WTC11 (cell line): ENCODE measurements around the gene KSR1. TPM values are rescaled to one million over a fixed set of nuclear protein-coding genes. Genes with fewer than 3 reads are reported as not detected.

ENCODE experiments used
- ATAC-seq: fragments of 200-7000 bp; cut with Tn5 transposase; 2 replicates; pipeline ENCODE4 v1.10.0; 2021; ENCODE audit warnings: mild to moderate bottlenecking, moderate library complexity
- CTCF ChIA-PET: fragments of 300-600 bp; sonication (Branson Sonifier 250); formaldehyde crosslinking; loops from one replicate; lab custom pipeline; 2021; ENCODE audit warnings: antibody characterized with exemption; lab: Charles Lee
- POLR2A ChIA-PET: fragments of 350-600 bp; sonication (Branson Sonifier 250); formaldehyde crosslinking; loops from one replicate; lab custom pipeline; 2021; ENCODE audit warnings: antibody characterized with exemption; lab: Charles Lee
- DNase-seq: peaks from one replicate; pipeline ENCODE4 v3.0.0; 2021; ENCODE audit warnings: low spot score
- H3K27ac Mint-ChIP-seq: 2 replicates; pipeline ENCODE4 v1.8.0; 2021; ENCODE audit warnings: mixed read lengths
- H3K27me3 Mint-ChIP-seq: 2 replicates; pipeline ENCODE4 v1.8.0; 2021; ENCODE audit warnings: low read depth, mild to moderate bottlenecking, moderate library complexity, mixed read lengths
- H3K36me3 Mint-ChIP-seq: 2 replicates; pipeline ENCODE4 v1.8.0; 2021; ENCODE audit warnings: mixed read lengths
- H3K4me1 Mint-ChIP-seq: 2 replicates; pipeline ENCODE4 v1.8.0; 2022; ENCODE audit warnings: mixed read lengths
- H3K4me3 Mint-ChIP-seq: 2 replicates; pipeline ENCODE4 v1.8.0; 2021; ENCODE audit warnings: mild to moderate bottlenecking, moderate library complexity, mixed read lengths
- H3K9me3 Mint-ChIP-seq: 2 replicates; pipeline ENCODE4 v1.8.0; 2021; ENCODE audit warnings: mixed read lengths
- AR ChIP-seq: fragments of 250-450 bp; sonication (Bioruptor Pico); IDR thresholded peaks from 2 replicates; pipeline ENCODE4 v1.9.0; 2021; ENCODE audit warnings: mild to moderate bottlenecking
- ATF2 ChIP-seq: sonication (generic); formaldehyde crosslinking; IDR thresholded peaks from 2 replicates; pipeline ENCODE4 v1.8.1; 2022; ENCODE audit warnings: low read depth, missing genetic modification reagents, borderline replicate concordance
- E2F5 ChIP-seq: sonication (generic); formaldehyde crosslinking; IDR thresholded peaks from 2 replicates; pipeline ENCODE4 v1.8.1; 2022; ENCODE audit warnings: mild to moderate bottlenecking, moderate library complexity, missing genetic modification reagents
- EMX1 ChIP-seq: fragments of 250-450 bp; sonication (Bioruptor Pico); IDR thresholded peaks from 2 replicates; pipeline ENCODE4 v1.8.0; 2021; ENCODE audit warnings: mild to moderate bottlenecking
- ERG ChIP-seq: fragments of 250-450 bp; sonication (Bioruptor Pico); IDR thresholded peaks from 2 replicates; pipeline ENCODE4 v1.8.0; 2021; ENCODE audit warnings: mild to moderate bottlenecking
- FOXJ3 ChIP-seq: sonication (generic); formaldehyde crosslinking; IDR thresholded peaks from 2 replicates; pipeline ENCODE4 v1.9.0; 2021; ENCODE audit warnings: missing genetic modification reagents, mild to moderate bottlenecking, borderline replicate concordance
- FOXK1 ChIP-seq: sonication (generic); formaldehyde crosslinking; IDR thresholded peaks from 2 replicates; pipeline ENCODE4 v1.8.0; 2022; ENCODE audit warnings: mild to moderate bottlenecking, moderate library complexity, missing genetic modification reagents
- GRHL2 ChIP-seq: fragments of 250-450 bp; sonication (Bioruptor Pico); IDR thresholded peaks from 2 replicates; pipeline ENCODE4 v1.8.0; 2022; ENCODE audit warnings: mild to moderate bottlenecking, moderate library complexity; ENCODE audit not compliant: insufficient replicate concordance, severe bottlenecking
- MLX ChIP-seq: sonication (generic); formaldehyde crosslinking; IDR thresholded peaks from 2 replicates; pipeline ENCODE4 v1.8.1; 2023; ENCODE audit warnings: mild to moderate bottlenecking, missing genetic modification reagents, moderate library complexity
- NFATC4 ChIP-seq: fragments of 250-450 bp; sonication (Bioruptor Pico); IDR thresholded peaks from 2 replicates; pipeline ENCODE4 v1.9.0; 2021; ENCODE audit warnings: mild to moderate bottlenecking
- NFYB ChIP-seq: sonication (generic); formaldehyde crosslinking; conservative IDR thresholded peaks from 2 replicates; pipeline ENCODE4 v1.8.0; 2022; ENCODE audit warnings: low read depth, missing genetic modification reagents
- RELA ChIP-seq: sonication (generic); formaldehyde crosslinking; IDR thresholded peaks from 2 replicates; pipeline ENCODE4 v1.8.1; 2022; ENCODE audit warnings: missing genetic modification reagents, mild to moderate bottlenecking, borderline replicate concordance
- RORB ChIP-seq: fragments of 250-450 bp; sonication (Bioruptor Pico); IDR thresholded peaks from 2 replicates; pipeline ENCODE4 v1.9.0; 2021; ENCODE audit warnings: mild to moderate bottlenecking
- TEAD1 ChIP-seq: sonication (generic); formaldehyde crosslinking; IDR thresholded peaks from 2 replicates; pipeline ENCODE4 v1.8.0; 2022; ENCODE audit warnings: mild to moderate bottlenecking, missing genetic modification reagents
- USF2 ChIP-seq: sonication (generic); formaldehyde crosslinking; IDR thresholded peaks from 2 replicates; pipeline ENCODE4 v1.8.1; 2023; ENCODE audit warnings: mild to moderate bottlenecking, missing genetic modification reagents, moderate library complexity
- ZBTB43 ChIP-seq: sonication (generic); formaldehyde crosslinking; IDR thresholded peaks from 2 replicates; pipeline ENCODE4 v1.8.1; 2023; ENCODE audit warnings: mild to moderate bottlenecking, missing genetic modification reagents
- ZNF219 ChIP-seq: sonication (generic); formaldehyde crosslinking; IDR thresholded peaks from 2 replicates; pipeline ENCODE4 v1.8.0; 2023; ENCODE audit warnings: missing genetic modification reagents, mild to moderate bottlenecking, borderline replicate concordance
- ZNF281 ChIP-seq: sonication (generic); formaldehyde crosslinking; IDR thresholded peaks from 2 replicates; pipeline ENCODE4 v1.8.0; 2023; ENCODE audit warnings: mild to moderate bottlenecking, missing genetic modification reagents
- ZNF317 ChIP-seq: sonication (generic); formaldehyde crosslinking; IDR thresholded peaks from 2 replicates; pipeline ENCODE4 v1.8.1; 2023; ENCODE audit warnings: low read depth, mild to moderate bottlenecking, moderate library complexity, missing genetic modification reagents, borderline replicate concordance
- ZNF416 ChIP-seq: fragments of 250-450 bp; sonication (Bioruptor Pico); IDR thresholded peaks from 2 replicates; pipeline ENCODE4 v1.9.0; 2021; ENCODE audit warnings: mild to moderate bottlenecking, inconsistent platforms
- total RNA-seq: library from RNA; stranded (reverse); gene quantifications from 3 replicates; pipeline ENCODE4 v1.2.3, GENCODE V29; 2021

The KSR1 gene
- total RNA-seq, 1 experiment from 2014 or later: 45.5 TPM

GRCh38 chr17:27550291-27550930 lies 94.2 kb downstream of the KSR1 start:
- no peak for TF ChIP-seq TEAD1 (CRISPR knock-in tag)
- no peak for TF ChIP-seq FOXK1 (CRISPR knock-in tag)
- no peak for TF ChIP-seq ZBTB43 (CRISPR knock-in tag)
- no peak for TF ChIP-seq FOXJ3 (CRISPR knock-in tag)
- TF ChIP-seq ZNF219 (CRISPR knock-in tag): no peak
- no peak for TF ChIP-seq ZNF416 (CRISPR knock-in tag)
- TF ChIP-seq NFYB (CRISPR knock-in tag): no peak
- TF ChIP-seq RORB: no peak
- no peak for TF ChIP-seq RELA (CRISPR knock-in tag)
- ATAC-seq: no peak
- POLR2A ChIA-PET: no interaction called here
- peaks cover 17% of the 10 kb centered on the region for H3K36me3 Mint-ChIP-seq
- H3K4me1 Mint-ChIP-seq: peaks cover 25% of the 10 kb centered on the region
- no peak for DNase-seq
- H3K4me3 Mint-ChIP-seq: no peak overlapping the region
- H3K27me3 Mint-ChIP-seq: no peaks in the 10 kb centered on the region
- H3K27ac Mint-ChIP-seq: no peak overlapping the region
- CTCF ChIA-PET: interaction anchor here (1.2 to 2.3 kb wide), 3 partner anchors 16 to 95 kb away, joined by 3 to 9 read pairs (median 6); partner anchors contain the start of gene KSR1
- peaks cover 9% of the 10 kb centered on the region; the same call in 1 of the 2 replicates for H3K9me3 Mint-ChIP-seq

GRCh38 chr17:27550974-27551505 lies 94.8 kb downstream of the KSR1 start:
- H3K4me3 Mint-ChIP-seq: no peak overlapping the region
- peaks cover 9% of the 10 kb centered on the region; the same call in 1 of the 2 replicates for H3K9me3 Mint-ChIP-seq
- CTCF ChIA-PET: interaction anchor here (1.2 to 2.3 kb wide), 3 partner anchors 16 to 95 kb away, joined by 3 to 9 read pairs (median 6); partner anchors contain the start of gene KSR1
- no peak overlapping the region for H3K27ac Mint-ChIP-seq
- H3K36me3 Mint-ChIP-seq: peaks cover 18% of the 10 kb centered on the region
- H3K27me3 Mint-ChIP-seq: no peaks in the 10 kb centered on the region
- POLR2A ChIA-PET: no interaction called here
- H3K4me1 Mint-ChIP-seq: peaks cover 18% of the 10 kb centered on the region
- ATAC-seq: no peak
- no peak for DNase-seq
- TF ChIP-seq ZNF317 (CRISPR knock-in tag) (no peak), ZNF281 (CRISPR knock-in tag) (no peak), AR (CRISPR knock-in tag) (no peak), USF2 (CRISPR knock-in tag) (no peak), ERG (CRISPR knock-in tag) (no peak), NFATC4 (no peak), NFYB (CRISPR knock-in tag) (no peak), E2F5 (CRISPR knock-in tag) (no peak), GRHL2 (CRISPR knock-in tag) (no peak), ATF2 (CRISPR knock-in tag) (no peak), MLX (no peak), EMX1 (CRISPR knock-in tag) (no peak)
